ENCODE measurements around the gene SPOCK2.
"Not testable (repeated sequence)": the region's sequence is repeated elsewhere in the genome, so short reads cannot be mapped to it uniquely, and the experiment has no call there.

DNA sequence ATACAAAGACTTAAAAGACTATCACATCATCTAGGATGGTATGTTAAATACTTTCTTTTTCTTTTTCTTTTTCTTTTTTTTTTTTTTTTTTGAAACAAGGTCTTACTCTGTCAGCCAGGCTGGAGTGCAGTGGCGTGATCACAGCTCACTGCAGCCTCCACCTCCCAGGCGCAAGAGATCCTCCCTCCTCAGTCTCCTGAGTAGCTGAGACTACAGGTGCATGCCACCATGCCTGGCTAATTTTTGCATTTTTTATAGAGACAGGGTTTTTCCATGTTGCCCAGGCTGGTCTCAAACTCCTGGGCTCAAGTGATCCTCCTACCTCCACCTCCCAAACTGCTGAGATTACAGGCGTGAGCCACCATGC is 19.6 kb upstream of the SPOCK2 start:
- TF ChIP-seq, protein P1, sequence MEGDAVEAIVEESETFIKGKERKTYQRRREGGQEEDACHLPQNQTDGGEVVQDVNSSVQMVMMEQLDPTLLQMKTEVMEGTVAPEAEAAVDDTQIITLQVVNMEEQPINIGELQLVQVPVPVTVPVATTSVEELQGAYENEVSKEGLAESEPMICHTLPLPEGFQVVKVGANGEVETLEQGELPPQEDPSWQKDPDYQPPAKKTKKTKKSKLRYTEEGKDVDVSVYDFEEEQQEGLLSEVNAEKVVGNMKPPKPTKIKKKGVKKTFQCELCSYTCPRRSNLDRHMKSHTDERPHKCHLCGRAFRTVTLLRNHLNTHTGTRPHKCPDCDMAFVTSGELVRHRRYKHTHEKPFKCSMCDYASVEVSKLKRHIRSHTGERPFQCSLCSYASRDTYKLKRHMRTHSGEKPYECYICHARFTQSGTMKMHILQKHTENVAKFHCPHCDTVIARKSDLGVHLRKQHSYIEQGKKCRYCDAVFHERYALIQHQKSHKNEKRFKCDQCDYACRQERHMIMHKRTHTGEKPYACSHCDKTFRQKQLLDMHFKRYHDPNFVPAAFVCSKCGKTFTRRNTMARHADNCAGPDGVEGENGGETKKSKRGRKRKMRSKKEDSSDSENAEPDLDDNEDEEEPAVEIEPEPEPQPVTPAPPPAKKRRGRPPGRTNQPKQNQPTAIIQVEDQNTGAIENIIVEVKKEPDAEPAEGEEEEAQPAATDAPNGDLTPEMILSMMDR (IDR thresholded peaks at IDR 0.05; ENCODE audit: extremely low read depth in 1 of 2, insufficient read depth in 1 of 2, low read depth in 1 of 2, low read length in 2 of 2): not testable (repeated sequence)
- TF ChIP-seq JUN (IDR thresholded peaks at IDR 0.05; ENCODE audit: borderline replicate concordance, insufficient read depth, insufficient read length, low read depth); EZH2 (IDR thresholded peaks at IDR 0.05; ENCODE audit: borderline replicate concordance, low read depth, low read length, severe bottlenecking); POLR2A (IDR thresholded peaks at IDR 0.05; ENCODE audit: low read depth, low read length); MAX (IDR thresholded peaks at IDR 0.05; ENCODE audit: insufficient read depth, insufficient read length): not testable (repeated sequence)
